OCI-LY1 (cell line): ENCODE results near the gene DAPK2.

ENCODE experiments used
- H2AFZ ChIP-seq: fragments of 200-600 bp; sonication (generic), shearing (Covaris generic); 2 replicates; pipeline ENCODE4 v1.6.0; 2014; ENCODE audit warnings: antibody characterized with exemption, mild to moderate bottlenecking, low read length
- H3F3A ChIP-seq: fragments of 200-600 bp; sonication (generic), shearing (Covaris generic); 2 replicates; pipeline ENCODE4 v1.6.0; 2014; ENCODE audit warnings: mild to moderate bottlenecking, antibody characterized with exemption, low read length, moderate library complexity; ENCODE audit not compliant: insufficient read depth
- H3K27ac ChIP-seq: fragments of 200-600 bp; sonication (generic); 2 replicates; pipeline ENCODE4 v1.5.1; 2014; ENCODE audit warnings: low read length, mixed run types, mild to moderate bottlenecking, low read depth; ENCODE audit not compliant: poor library complexity, severe bottlenecking
- H3K27me3 ChIP-seq: fragments of 200-600 bp; sonication (generic); 2 replicates; pipeline ENCODE4 v1.6.0; 2014; ENCODE audit warnings: antibody characterized with exemption, mild to moderate bottlenecking, low read length, moderate library complexity; ENCODE audit not compliant: insufficient read depth
- H3K36me3 ChIP-seq: fragments of 200-600 bp; sonication (generic); 2 replicates; pipeline ENCODE4 v1.6.1; 2014; ENCODE audit warnings: mild to moderate bottlenecking, antibody characterized with exemption, low read length, moderate library complexity, mixed read lengths; ENCODE audit not compliant: insufficient read depth
- H3K4me1 ChIP-seq: fragments of 200-600 bp; sonication (generic); 2 replicates; pipeline ENCODE4 v1.5.1; 2014; ENCODE audit warnings: mild to moderate bottlenecking, low read length, moderate library complexity; ENCODE audit not compliant: insufficient read depth, severe bottlenecking
- H3K4me2 ChIP-seq: fragments of 200-600 bp; sonication (generic), shearing (Covaris generic); 2 replicates; pipeline ENCODE4 v1.6.1; 2014; ENCODE audit warnings: low read length
- H3K4me3 ChIP-seq: fragments of 200-600 bp; sonication (generic); 2 replicates; pipeline ENCODE4 v1.5.1; 2014; ENCODE audit warnings: low read length, low read depth, mild to moderate bottlenecking, mixed read lengths; ENCODE audit not compliant: poor library complexity, severe bottlenecking
- H3K79me2 ChIP-seq: fragments of 200-600 bp; shearing (Covaris generic); 2 replicates; pipeline ENCODE4 v1.6.1; 2016; ENCODE audit warnings: mixed run types, low read length, mixed read lengths; ENCODE audit not compliant: insufficient read depth
- H3K9ac ChIP-seq: fragments of 200-600 bp; sonication (generic), shearing (Covaris generic); 2 replicates; pipeline ENCODE4 v1.6.1; 2014; ENCODE audit warnings: mild to moderate bottlenecking, low read length, mixed read lengths
- H3K9me2 ChIP-seq: fragments of 200-600 bp; sonication (generic), shearing (Covaris generic); 2 replicates; pipeline ENCODE4 v1.6.1; 2014; ENCODE audit warnings: low read depth, mild to moderate bottlenecking, low read length, mixed read lengths
- H3K9me3 ChIP-seq: fragments of 200-600 bp; shearing (Covaris generic); 2 replicates; pipeline ENCODE4 v1.6.1; 2014; ENCODE audit warnings: low read length, mixed read lengths
- H4K20me1 ChIP-seq: fragments of 200-600 bp; sonication (generic), shearing (Covaris generic); 2 replicates; pipeline ENCODE4 v1.6.0; 2016; ENCODE audit warnings: mild to moderate bottlenecking, low read length; ENCODE audit not compliant: insufficient read depth
- EZH2 ChIP-seq: fragments of 200-600 bp; sonication (generic), shearing (Covaris generic); IDR thresholded peaks from 2 replicates; pipeline ENCODE4 v1.8.0; 2017; ENCODE audit warnings: borderline replicate concordance, mixed run types, mild to moderate bottlenecking, antibody characterized with exemption, low read length, moderate library complexity, mixed read lengths
- TF ChIP-seq, protein P1 (sequence below): fragments of 200-600 bp; sonication (generic), shearing (Covaris generic); IDR thresholded peaks from 2 replicates; pipeline ENCODE4 v1.5.1; 2017; ENCODE audit warnings: mild to moderate bottlenecking, antibody characterized with exemption, low read length, moderate library complexity, mixed read lengths

The DAPK2 gene

DNA sequence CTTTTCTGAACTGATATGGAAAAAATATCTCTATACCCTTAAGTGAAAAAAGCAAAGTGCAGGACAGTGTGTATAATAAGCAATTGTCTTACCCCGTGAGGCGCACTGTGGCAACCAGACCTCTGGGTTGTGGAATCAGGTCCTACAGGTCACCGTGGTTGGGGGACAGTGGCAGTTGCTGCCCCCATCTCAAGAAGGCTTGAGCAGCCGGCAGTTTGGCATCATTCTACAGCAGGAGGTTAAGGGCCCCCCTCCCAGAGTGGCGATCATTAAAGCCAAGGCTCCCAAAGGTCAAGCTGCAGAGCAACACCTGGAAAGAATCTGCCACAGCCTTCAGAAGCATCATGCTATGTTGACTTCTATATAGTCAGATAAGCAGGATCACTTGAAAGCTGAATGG is 156.5 kb downstream of the DAPK2 start:
- no peak for TF ChIP-seq EZH2
- TF ChIP-seq, protein P1, sequence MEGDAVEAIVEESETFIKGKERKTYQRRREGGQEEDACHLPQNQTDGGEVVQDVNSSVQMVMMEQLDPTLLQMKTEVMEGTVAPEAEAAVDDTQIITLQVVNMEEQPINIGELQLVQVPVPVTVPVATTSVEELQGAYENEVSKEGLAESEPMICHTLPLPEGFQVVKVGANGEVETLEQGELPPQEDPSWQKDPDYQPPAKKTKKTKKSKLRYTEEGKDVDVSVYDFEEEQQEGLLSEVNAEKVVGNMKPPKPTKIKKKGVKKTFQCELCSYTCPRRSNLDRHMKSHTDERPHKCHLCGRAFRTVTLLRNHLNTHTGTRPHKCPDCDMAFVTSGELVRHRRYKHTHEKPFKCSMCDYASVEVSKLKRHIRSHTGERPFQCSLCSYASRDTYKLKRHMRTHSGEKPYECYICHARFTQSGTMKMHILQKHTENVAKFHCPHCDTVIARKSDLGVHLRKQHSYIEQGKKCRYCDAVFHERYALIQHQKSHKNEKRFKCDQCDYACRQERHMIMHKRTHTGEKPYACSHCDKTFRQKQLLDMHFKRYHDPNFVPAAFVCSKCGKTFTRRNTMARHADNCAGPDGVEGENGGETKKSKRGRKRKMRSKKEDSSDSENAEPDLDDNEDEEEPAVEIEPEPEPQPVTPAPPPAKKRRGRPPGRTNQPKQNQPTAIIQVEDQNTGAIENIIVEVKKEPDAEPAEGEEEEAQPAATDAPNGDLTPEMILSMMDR, result no peak

DNA sequence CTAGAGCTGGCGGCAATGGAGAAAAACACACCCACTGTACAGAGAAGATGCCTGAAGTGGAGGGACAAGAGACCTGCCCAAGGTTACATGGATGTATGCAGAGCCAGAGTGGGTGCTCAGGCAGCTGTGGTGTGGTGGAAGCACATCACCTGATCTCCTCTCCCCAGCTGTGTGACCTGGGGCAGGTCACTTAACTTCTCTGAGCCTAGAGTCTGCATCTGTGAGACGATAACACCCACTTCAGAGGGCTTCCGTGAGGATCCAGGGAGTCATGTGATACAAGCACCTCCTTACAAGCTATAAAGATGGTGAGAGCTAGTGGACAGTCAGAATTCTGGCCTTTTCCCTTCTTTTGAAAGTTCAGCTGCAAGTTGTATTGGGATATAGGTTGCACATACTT is 157.5 kb downstream of the DAPK2 start:
- Histone ChIP-seq H3K9ac (no peak overlapping the region), H3K4me1 (peaks cover 19% of the 10 kb centered on the region), H3K4me3 (no peak overlapping the region), H3K27ac (no peak overlapping the region), H3K9me2 (no peaks in the 10 kb centered on the region), H4K20me1 (no peaks in the 10 kb centered on the region), H3K79me2 (no peaks in the 10 kb centered on the region), H3K9me3 (no peaks in the 10 kb centered on the region), H3K27me3 (no peaks in the 10 kb centered on the region), H2AFZ (no peak overlapping the region), H3K36me3 (no peaks in the 10 kb centered on the region), H3F3A (no peaks in the 10 kb centered on the region), H3K4me2 (no peak overlapping the region)
- TF ChIP-seq, protein P1, result no peak
- no peak for TF ChIP-seq EZH2

More for the DNA sequence above, 156.5 kb downstream of the DAPK2 start:
- Histone ChIP-seq H3K79me2 (no peaks in the 10 kb centered on the region), H3K27me3 (no peaks in the 10 kb centered on the region), H3K9ac (no peak overlapping the region), H3K27ac (no peak overlapping the region), H3K9me3 (no peaks in the 10 kb centered on the region), H3K36me3 (no peaks in the 10 kb centered on the region), H3K4me1 (peaks cover 19% of the 10 kb centered on the region), H3K9me2 (no peaks in the 10 kb centered on the region), H3K4me2 (no peak overlapping the region), H2AFZ (no peak overlapping the region), H3K4me3 (no peak overlapping the region), H3F3A (no peaks in the 10 kb centered on the region), H4K20me1 (no peaks in the 10 kb centered on the region)

DNA sequence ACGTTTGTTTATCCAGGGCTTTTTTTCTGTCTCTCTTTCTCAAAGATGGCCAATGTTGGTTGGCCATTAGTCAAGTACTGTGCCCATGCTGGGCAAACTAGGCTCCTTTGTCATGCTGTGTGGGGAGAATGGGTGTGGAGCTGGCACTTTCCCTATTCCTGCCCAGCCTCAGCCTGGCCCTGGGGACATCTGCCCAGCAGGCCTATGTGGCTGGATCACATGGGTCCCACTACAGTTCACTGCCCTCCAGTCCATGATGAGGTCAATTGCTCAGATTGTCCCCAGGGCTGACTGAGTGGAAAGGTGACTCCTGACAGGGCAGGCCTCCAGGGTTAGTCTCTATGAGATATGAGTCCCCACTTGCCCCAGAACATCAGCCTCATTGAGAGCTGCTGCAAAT is 158.1 kb downstream of the DAPK2 start:
- no peaks in the 10 kb centered on the region for H3K36me3 ChIP-seq
- no peak overlapping the region for H3K27ac ChIP-seq
- H3K9me2 ChIP-seq, result no peaks in the 10 kb centered on the region
- no peaks in the 10 kb centered on the region for H3K27me3 ChIP-seq
- no peaks in the 10 kb centered on the region for H4K20me1 ChIP-seq
- no peaks in the 10 kb centered on the region for H3F3A ChIP-seq
- H3K9me3 ChIP-seq, result no peaks in the 10 kb centered on the region
- H3K79me2 ChIP-seq, result no peaks in the 10 kb centered on the region
- H3K4me1 ChIP-seq, result peaks cover 16% of the 10 kb centered on the region
- H2AFZ ChIP-seq, result no peak overlapping the region
- TF ChIP-seq, protein P1, result no peak
- no peak for TF ChIP-seq EZH2
- no peak overlapping the region for H3K9ac ChIP-seq
- H3K4me2 ChIP-seq, result no peak overlapping the region
- H3K4me3 ChIP-seq, result no peak overlapping the region
